ENCODE results near the gene ZNF688.
"Not testable (repeated sequence)": the region's sequence is repeated elsewhere in the genome, so short reads cannot be mapped to it uniquely, and the experiment has no call there.

Gene ZNF688

DNA sequence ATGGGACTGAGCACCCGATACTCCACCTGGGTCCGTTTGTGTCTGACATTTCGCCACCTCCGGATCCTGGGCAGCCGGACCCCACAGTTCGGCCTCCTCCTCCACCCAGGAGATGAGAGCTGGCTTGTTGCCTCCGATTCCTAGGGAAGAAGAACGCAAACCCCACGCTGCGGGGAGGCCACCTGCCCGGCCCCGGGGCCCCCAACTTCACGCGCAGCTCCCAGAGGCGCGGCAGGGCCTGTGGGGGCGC lies 13.9 kb downstream of the ZNF688 start:
- DNase-seq (ENCODE audit: low spot score) = no peak

DNA sequence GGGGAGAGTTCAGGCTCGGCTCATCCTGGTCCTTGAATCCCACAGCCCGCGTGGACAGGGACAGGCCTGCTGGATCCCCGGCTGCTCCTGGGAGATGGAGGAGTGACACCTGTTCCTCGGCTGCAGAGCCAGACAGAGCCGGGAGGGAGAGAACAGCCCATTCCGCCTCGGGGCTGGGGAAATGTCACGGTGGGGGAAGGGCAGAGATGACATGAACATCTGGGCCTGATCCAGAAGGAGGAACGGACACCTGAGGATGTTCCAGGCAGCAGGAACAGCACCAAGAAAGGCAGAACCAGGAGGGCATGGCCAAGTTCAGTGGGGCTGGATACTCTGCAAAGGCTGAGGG lies 15.4 kb downstream of the ZNF688 start:
- DNase-seq (ENCODE audit: low spot score) = no peak

DNA sequence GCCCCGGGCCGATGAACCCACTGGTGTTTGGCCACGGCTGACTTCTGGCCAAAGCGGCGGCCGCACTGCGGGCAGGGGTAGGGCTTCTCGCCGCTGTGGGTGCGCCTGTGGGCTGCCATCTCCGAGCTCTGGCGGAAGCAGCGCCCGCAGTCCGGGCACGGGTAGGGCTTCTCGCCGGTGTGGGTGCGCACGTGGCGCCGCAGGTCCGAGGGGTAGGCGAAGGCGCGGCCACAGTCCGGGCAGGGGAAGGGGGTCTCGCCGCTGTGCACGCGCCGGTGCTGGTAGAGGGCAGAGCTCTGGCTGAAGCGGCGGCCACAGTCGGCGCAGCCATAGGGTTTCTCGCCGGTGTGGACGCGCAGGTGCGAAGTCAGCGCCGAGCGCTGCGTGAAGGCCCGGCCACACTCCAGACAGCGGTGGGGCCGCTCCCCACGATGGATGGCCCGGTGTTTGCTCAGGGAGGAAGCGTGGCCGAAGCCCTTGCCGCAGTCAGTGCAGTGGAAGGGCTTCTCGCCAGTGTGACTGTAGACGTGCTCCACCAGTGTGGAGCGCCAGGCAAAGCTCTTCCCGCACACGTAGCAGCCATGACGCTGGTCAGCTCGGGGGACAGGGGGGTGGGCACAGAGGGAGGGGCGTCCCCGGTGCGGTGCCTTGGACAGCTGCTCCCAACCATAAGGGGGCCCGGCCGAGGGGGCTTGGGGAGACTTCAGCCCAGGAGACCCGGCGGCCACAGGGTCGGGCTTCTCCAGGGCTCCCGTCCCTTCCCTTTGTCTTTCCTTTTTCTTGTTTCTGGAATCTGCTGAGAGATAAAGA lies 16.0 kb downstream of the ZNF688 start:
- no peak for DNase-seq (ENCODE audit: low spot score)

DNA sequence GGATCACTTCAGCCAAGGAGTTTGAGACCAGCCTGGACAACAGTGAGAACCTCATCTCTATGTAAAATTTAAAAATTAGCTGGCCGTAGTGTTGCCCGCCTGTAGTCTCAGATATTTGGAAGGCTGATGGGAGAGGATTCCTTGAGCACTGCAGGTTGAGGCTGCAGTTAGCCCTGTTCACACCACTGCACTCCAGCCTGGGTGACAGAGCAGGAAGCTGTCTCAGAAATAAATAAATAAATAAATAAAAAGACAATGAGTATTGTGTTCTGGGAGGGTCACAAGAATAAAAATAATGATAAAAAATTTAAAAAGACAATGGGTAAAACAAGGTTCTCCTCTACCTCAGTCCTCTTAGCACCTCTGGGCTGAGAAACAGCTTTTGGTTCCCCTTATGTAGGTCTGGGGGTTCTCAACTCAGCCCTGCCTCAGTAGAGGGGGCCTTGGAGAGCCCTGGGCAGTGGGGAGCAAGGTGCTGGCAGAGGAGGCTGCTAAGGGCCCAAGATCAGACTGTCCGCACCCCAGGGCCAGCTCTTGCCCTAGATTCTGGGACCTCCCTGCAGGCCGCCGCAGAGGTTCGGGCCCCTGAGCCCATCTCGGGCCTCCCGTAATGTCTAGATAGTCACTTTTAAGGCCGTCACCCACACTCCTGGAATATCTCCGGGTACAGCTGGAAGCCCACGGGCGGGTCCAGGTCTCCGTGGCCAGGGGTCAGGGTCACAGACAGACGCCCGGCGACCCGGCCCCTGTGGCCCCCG lies 16.8 kb downstream of the ZNF688 start:
- DNase-seq (ENCODE audit: low spot score) = no peak

DNA sequence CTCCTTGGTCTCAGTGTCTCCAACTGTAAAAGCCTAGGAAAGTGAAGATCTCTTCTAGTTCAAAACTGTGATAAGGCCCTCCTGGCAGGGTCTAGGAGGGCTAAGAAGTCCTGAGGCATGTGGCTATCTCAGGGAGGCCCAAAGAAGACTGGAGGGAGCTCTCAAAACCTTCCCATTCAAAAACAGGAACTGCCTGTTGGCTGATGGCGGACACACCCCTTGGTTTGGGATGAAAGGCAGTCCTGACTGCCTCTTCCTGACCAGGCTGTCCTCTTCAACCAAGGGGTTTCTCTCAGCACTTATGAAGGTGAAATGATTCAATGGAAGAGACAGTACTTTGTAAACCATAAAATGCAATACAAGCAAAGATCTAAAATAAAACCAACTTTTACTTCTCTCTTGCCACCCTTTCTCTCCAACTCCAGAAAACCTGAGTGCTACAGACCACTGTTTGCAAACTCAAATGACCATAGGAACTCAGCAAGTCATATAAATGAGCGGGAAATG lies 18.1 kb downstream of the ZNF688 start:
- DNase-seq (ENCODE audit: low spot score) = no peak

DNA sequence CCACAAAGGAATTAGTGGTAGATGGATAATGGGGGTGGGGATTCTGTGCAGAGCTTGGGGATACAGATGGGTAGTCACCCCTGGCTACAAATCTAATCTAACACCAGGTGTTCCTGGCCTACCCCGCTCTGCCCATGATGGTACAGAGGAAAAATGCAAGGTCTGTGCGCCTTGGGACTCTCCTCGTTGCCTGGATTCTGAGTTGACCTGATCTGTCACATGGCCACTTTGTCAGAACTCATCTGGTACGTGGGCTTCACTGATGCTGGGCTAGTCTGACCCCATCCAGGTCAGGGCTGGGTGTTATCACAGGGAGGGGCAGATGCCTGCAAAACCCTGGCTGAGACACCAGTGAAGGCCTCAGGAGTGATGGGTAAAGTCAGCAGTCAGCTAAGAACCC lies 18.6 kb downstream of the ZNF688 start:
- DNase-seq (ENCODE audit: low spot score) = no peak

DNA sequence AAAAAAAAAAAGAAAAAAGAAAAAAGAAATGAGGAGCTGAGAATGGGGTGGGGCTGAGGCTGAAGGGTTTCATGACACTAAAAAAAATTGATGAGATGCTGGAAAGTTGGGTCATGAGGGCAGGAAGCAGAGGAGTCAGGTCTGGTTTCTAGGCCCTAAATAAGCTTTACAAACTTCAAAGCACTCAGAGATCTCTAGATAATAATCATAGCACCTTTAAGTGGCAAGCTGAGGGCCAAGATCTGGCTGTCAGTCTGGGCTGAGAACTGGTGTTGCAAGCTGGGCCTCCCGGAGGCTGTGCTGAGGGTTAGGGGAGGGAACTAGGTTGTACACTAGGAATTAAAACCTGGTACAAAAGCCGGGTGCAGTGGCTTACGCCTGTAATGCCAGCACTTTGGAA lies 19.7 kb downstream of the ZNF688 start:
- no peak for DNase-seq (ENCODE audit: low spot score)

DNA sequence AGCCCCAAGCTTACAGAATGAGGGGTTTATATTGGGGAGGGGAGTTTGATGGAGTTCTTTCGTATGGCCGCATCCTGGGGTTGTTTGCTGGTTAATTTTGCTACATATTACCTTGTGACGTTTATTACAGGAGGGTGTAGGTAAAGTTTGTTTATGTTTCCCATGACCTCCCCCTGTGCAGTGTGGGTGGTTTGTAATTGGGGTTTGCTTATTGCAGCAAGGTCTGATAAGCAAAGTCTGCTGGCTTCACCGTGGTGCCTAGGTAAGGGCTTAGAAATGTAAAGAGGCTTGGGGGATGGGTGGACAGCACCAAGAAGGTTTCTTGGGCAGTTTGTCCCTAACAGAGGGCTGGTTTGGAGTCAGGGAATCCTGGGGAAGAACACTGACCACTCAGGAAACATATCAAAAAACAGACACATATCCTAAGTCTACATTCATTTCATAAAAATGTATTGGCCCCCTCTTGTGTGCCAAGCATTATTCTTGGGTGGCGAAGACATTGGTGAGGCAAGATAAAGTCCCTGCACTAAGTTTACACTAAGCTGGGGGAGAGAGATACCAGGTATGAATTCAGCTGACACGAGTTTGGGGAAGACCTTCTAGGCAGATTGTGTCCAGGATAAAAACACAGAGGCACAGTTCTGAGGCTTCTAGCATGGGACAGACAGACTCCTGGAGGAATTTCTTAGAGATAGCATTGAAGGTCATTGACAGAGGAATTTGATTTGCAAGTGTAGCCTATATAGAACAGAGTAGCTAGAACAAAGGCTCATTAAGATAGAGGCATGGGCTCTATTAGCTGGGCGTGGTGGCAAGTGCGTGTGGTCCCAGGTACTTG lies 22.9 kb downstream of the ZNF688 start:
- no peak for DNase-seq (ENCODE audit: low spot score)

DNA sequence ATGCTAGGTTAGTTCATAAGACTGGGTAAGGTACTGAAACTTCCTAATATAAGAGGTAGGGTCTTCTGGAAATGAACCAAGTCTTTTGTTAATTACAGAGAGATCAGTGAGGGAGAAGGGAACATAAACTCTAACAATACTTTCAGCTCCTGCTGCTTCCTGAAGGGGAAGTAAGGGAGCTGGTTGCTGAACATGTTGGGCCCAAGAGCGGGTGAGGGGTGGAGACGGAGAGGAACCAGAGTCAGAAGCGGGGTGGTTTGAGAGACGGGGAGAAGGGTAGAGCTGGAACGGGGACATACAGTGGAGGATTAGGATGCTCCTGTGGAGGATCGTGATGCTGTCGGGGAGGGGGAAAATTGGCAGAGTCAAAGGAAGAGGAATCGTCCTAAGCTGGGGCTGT lies 25.4 kb downstream of the ZNF688 start:
- DNase-seq (ENCODE audit: low spot score) = no peak

DNA sequence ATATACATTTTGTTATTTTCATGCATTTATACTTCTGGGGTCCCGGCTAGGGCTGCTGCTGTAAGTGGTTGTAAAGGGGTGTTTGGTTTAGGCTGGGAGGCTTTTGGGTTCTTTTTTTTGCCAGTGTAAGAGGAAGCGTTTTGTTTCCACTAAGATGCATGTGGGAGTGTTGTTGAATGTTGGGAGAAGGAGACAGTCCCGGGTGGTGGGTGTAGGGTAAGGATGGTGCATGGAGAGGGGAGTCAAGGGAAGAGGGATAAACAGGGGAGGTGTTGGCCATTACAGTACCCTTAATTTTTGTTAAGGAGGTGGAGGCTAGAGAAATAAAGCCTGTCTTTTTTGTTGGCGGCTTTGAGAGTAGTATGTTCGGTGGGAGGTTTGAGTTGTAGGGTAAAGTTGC lies 28.4 kb downstream of the ZNF688 start:
- no peak for DNase-seq (ENCODE audit: low spot score)

DNA sequence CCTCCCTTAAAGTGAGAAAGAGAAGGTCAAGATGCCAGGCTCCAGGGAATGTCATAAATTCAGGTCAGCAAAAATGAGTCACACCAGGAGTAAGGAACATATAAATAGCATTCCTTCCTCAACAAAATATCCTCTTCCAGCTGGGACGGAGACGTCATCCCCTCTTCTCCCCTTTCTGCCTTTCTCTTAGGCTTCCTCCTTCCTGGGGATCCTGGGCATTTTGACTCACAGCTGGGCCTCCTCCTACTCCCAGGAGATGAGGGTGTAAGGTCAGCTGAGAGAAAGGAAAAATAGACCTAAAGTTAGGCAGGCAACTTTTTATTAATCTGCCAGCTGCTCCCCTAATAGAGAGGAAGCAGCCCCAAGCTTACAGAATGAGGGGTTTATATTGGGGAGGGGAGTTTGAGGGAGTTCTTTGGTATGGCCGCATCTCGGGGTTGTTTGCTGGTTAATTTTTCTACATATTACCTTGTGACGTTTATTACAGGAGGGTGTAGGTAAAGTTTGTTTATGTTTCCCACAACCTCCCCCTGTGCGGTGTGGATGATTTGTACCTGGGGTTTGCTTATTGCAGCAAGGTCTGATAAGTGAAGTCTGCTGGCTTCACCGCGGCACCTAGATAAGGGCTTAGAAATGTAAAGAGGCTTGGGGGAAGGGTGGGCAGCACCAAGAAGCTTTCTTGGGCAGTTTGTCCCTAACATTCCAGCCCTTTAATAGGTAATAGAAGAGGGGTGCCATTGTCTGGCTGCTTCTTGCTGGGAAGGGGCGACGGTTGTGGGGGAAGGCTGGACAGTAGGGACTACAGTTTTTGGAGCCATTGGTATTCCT lies 29.8 kb downstream of the ZNF688 start:
- peak; percentile 50 for DNase-seq (ENCODE audit: low spot score)

DNA sequence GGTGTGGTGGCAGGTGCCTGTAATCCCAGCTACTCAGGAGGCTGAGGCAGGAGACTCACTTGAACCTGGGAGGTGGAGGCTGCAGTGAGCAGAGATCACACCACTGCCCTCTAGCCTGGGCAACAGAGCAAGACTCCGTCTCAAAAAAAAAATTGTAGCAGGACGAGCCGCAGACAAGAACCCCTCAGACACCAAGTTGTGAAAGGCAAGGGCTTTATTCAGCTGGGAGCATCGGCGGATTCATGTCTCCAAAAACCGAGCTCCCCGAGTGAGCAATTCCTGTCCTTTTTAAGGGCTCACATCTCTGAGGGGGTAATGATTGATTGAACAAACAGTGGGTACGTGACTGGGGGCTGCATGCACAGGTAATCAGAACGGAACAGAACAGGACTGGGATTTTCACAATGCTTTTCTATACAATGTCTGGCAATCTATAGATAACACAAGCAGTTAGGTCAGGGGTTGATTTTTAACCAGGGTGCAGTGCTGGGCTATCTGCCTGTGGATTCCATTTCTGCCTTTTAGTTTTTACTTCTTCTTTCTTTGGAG lies 30.5 kb downstream of the ZNF688 start:
- not testable (repeated sequence) for DNase-seq (ENCODE audit: low spot score)

DNA sequence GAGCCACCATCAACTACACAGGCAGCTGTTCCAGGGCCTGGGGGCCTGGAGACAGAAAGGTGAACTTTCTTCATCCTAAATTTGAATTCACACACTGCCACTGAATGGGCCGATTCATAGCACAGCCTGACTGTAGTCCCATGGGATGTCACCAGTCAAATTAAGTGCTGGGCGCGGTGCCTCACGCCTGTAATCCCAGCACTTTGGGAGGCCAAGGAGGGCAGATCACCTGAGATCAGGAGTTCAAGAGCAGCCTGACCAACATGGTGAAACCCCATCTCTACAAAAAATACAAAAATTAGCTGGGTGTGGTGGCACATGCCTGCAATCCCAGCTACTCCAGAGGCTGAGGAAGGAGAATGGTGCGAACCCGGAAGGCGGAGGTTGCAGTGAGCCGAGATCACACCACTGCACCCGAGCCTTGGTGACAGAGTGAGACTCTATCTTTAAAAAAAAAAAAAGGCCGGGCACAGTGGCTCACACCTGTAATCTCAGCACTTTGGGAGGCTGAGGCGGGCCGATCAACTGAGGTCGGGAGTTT lies 31.5 kb downstream of the ZNF688 start:
- not testable (repeated sequence) for DNase-seq (ENCODE audit: low spot score)

DNA sequence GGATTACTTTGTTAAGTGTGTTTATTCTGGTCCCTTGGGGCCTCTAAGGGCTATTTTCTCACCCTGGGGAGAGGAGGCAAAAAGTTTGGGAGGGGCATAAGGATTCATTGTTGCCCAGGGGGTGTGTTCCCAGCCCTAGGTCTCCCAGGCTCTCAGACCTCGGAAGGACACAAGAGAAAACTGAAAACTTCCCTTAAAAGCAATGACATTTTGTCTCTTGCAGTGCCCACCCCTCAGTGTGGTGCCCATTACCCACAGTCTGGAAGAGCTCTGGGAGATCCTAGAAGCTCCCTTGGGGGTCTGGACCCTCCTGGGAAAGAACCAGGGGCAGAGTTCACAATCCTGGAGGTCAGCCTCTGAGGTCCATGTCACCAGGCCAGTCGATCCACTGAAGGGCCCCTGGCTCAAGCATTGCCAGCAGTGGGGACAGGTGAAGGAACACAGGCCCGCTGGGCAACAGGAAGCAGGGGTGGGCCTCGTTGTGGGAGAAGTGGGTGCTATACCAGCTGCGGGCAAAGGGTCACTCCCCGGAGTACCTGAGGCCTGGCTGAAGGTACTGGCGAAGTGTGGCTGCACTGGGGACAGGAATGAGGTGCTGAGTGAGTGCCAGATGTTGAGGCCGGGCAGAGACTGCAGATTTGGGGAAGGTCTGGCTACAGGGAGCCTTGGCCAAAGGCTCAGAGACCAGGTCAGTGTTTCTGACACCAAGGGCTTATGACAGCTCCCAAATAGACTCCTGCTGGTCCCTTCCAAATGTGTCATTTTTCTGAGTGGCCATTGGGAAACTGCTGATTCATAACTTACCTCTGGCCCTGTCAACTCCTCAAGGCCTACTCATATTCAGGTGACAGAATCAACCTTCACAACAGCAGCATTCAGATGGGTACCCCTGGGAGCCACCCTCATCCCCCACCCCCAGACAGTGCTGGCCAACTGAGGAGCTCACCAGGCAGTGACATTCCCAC lies 32.2 kb downstream of the ZNF688 start:
- no peak for DNase-seq (ENCODE audit: low spot score)

DNA sequence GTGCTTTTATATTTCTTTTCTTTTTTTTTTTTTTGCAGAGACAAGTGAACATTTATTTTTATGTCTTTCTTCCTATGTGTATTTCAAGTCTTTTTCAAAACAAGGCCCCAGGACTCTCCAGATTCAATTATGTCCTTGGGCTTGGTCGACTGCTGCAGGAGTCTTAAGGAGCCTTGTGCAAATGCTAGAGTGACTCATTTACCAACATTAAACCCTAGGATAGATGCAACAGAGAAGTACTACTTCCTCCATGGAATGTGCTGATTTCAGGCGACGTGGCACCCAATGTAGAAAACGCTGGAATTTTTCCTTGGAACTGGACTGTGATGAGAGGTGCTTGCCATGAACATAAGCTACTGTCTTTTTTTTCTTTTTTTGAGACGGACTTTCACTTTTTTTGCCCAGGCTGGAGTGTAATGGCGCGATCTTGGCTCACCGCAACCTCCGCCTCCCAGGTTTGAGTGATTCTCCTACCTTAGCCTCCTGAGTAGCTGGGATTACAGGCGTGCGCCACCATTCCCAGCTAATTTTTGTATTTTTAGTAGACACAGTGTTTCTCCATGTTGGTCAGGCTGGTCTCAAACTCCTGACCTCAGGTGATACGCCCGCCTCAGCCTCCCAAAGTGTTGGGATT lies 35.0 kb downstream of the ZNF688 start:
- DNase-seq (ENCODE audit: low spot score) = peak; percentile 48

DNA sequence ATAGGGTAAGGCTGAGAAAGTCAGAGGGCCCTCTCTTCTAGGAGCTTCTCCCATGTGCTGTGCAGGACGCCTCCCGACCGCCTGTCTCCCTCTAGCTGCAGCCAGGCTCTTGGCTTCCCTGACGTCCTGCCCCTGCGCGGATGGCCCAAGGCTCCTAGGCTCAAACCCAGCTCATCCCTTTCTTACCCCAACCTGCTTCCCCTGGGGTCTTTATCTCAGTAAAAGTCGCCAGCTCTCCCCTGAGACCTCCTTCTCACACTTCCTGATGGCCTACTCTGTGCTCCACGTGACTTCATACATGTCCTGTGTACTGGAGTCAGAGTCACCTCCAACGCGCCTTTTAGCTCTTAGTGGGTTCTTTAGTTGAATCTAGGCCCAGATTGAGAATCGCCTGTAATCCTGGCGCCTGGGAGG lies 35.7 kb downstream of the ZNF688 start:
- DNase-seq (ENCODE audit: low spot score) = peak; percentile 88

DNA sequence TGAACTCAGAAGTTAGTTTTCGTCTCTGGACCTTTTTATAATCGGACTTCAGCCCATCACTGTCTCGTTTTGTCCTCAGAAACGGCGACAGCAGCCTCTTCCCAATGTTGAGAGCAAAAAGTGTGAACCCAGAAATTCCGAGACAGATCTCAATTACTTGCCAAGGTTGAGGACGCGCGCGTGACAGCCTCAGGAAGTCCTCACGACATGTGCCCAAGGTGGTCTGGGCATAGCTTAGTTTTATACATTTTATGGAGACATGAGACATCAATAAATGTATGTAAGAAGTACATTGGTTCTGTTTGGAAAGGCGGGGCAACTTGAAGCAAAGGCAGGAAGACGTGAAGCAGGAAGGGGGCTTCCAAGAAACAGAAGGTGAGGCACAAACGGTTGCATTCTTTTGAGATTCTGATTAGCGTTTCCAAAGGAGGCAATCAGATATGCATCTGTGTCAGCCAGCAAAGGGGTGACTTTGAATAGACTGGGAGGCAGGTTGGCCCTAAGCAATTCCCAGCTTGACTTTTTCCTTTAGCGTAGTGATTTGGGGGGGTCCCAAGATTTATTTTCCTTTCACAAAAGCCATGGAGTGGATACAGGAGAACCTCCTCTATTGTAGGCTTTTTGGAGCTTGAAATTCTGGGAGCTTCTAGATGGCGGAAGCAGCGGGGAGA lies 36.3 kb downstream of the ZNF688 start:
- DNase-seq (ENCODE audit: low spot score) = no peak

DNA sequence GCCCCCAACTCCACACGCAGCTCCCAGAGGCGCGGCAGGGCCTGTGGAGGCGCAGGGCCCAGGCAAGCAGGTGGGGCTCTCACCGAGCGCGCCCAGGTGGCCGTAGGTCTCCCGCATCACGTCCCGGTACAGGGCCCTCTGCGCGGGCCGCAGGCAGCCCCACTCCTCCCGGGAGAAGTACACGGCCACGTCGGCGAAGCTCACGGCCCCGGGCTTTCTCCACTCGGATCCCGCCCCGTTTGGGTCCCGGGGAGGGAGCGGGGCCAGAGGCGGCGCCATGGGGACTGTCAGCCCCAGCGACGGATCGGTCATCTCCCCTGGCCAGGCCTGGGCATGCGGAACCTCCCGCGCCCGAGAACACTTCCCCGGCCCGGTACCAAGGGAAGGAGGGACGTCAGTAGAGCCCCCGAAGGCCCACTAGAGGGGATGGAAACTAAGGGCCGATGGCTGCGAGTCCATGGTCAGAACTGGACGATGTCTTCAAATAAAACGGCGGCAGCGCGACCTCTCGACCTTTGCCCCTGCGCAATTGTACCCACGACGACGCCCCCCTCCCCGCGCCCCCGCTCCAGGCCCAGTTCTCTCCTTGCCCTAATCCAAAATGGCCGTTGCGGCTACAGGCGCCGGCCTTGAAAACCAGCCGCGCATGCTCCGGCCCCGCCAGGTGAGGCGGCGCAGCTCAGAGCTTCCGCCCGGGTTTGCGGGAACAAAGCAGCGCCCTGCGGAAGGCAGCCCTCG lies 37.0 kb downstream of the ZNF688 start, which contains the start of gene ZNF747:
TSS of gene ZNF747 (minus strand) at position 491 of the 738 bp plus-strand sequence. CDS start at position 312, 179 bp downstream.
- DNase-seq (ENCODE audit: low spot score) = peak; percentile 88
